Chondrocyte (in vitro differentiated cells): ENCODE measurements around the gene PCNX1. TPM values are rescaled to one million over a fixed set of nuclear protein-coding genes. Genes with fewer than 3 reads are reported as not detected.

Experiments
- DNase-seq: peaks from one replicate; pipeline ENCODE4 v3.0.0; 2021; ENCODE audit warnings: mixed read lengths, low spot score
- H3K27ac Mint-ChIP-seq: one replicate; pipeline ENCODE4 v1.8.0; 2021; ENCODE audit warnings: mild to moderate bottlenecking, moderate library complexity, mixed read lengths; ENCODE audit not compliant: unreplicated experiment
- H3K27me3 Mint-ChIP-seq: 2 replicates; pipeline ENCODE4 v1.8.0; 2021; ENCODE audit warnings: low read depth, mixed read lengths
- H3K36me3 Mint-ChIP-seq: 2 replicates; pipeline ENCODE4 v1.8.0; 2021; ENCODE audit warnings: low read depth, mixed read lengths
- H3K4me1 Mint-ChIP-seq: 2 replicates; pipeline ENCODE4 v1.8.0; 2021; ENCODE audit warnings: low read depth, mild to moderate bottlenecking, mixed read lengths
- H3K4me3 Mint-ChIP-seq: one replicate; pipeline ENCODE4 v1.8.0; 2021; ENCODE audit warnings: mild to moderate bottlenecking, moderate library complexity, mixed read lengths; ENCODE audit not compliant: unreplicated experiment
- H3K9me3 Mint-ChIP-seq: 2 replicates; pipeline ENCODE4 v1.8.0; 2021; ENCODE audit warnings: low read depth, mixed read lengths
- CTCF ChIP-seq: fragments of 200-600 bp; sonication (generic); IDR thresholded peaks from 2 replicates; pipeline ENCODE4 v1.5.0; 2021; ENCODE audit warnings: antibody characterized with exemption, mild to moderate bottlenecking, moderate library complexity
- total RNA-seq: library from RNA; stranded (reverse); gene quantifications from 3 replicates; pipeline ENCODE4 v1.2.1, GENCODE V29; 2021

Gene PCNX1
- total RNA-seq, 1 donor from 2014 or later: 54.3 TPM

GRCh38 chr14:71021347-71022011, 114.2 kb downstream of the PCNX1 start:
- Mint-ChIP-seq H3K4me3 (no peak overlapping the region), H3K4me1 (peaks cover 7% of the 10 kb centered on the region), H3K36me3 (peaks cover 28% of the 10 kb centered on the region), H3K27ac (peak overlapping the region; percentile 3), H3K27me3 (no peaks in the 10 kb centered on the region), H3K9me3 (peaks cover 4% of the 10 kb centered on the region)
- no peak for TF ChIP-seq CTCF
- DNase-seq: no peak

- H3K4me3 Mint-ChIP-seq: no peak overlapping the region
- no peak for TF ChIP-seq CTCF
- no peak for DNase-seq
- H3K27me3 Mint-ChIP-seq: no peaks in the 10 kb centered on the region
- peaks cover 26% of the 10 kb centered on the region for H3K36me3 Mint-ChIP-seq
- H3K9me3 Mint-ChIP-seq: peaks cover 4% of the 10 kb centered on the region
- H3K4me1 Mint-ChIP-seq: peaks cover 7% of the 10 kb centered on the region
- no peak overlapping the region for H3K27ac Mint-ChIP-seq
These were observed 115.0 kb downstream of the PCNX1 start for GRCh38 chr14:71022012-71022869.

GRCh38 chr14:71022939-71023338, 115.7 kb downstream of the PCNX1 start:
- Mint-ChIP-seq H3K4me1 (peaks cover 7% of the 10 kb centered on the region), H3K9me3 (peaks cover 4% of the 10 kb centered on the region), H3K4me3 (no peak overlapping the region), H3K36me3 (peaks cover 26% of the 10 kb centered on the region), H3K27me3 (no peaks in the 10 kb centered on the region), H3K27ac (no peak overlapping the region)
- TF ChIP-seq CTCF: no peak
- no peak for DNase-seq

GRCh38 chr14:71029236-71029781, 122.0 kb downstream of the PCNX1 start:
- TF ChIP-seq CTCF: no peak
- DNase-seq: no peak
- no peaks in the 10 kb centered on the region for H3K4me1 Mint-ChIP-seq
- H3K27ac Mint-ChIP-seq: no peak overlapping the region
- H3K36me3 Mint-ChIP-seq: peaks cover 14% of the 10 kb centered on the region
- H3K27me3 Mint-ChIP-seq: no peaks in the 10 kb centered on the region
- H3K4me3 Mint-ChIP-seq: no peak overlapping the region
- H3K9me3 Mint-ChIP-seq: no peaks in the 10 kb centered on the region

GRCh38 chr14:71031000-71031399, 123.7 kb downstream of the PCNX1 start:
- no peak for TF ChIP-seq CTCF
- H3K4me3 Mint-ChIP-seq: no peak overlapping the region
- DNase-seq: no peak
- H3K4me1 Mint-ChIP-seq: no peaks in the 10 kb centered on the region
- H3K36me3 Mint-ChIP-seq: peaks cover 16% of the 10 kb centered on the region
- no peaks in the 10 kb centered on the region for H3K27me3 Mint-ChIP-seq
- no peak overlapping the region for H3K27ac Mint-ChIP-seq
- no peaks in the 10 kb centered on the region for H3K9me3 Mint-ChIP-seq
